GM21360 (cell line): ENCODE measurements around the gene CDC123.
"Not testable (repeated sequence)": the region's sequence is repeated elsewhere in the genome, so short reads cannot be mapped to it uniquely, and the experiment has no call there.

Source experiments
- ATAC-seq: cut with Tn5 transposase; IDR thresholded peaks from one replicate; pipeline ENCODE4 v1.9.1; 2021; ENCODE audit warnings: mild to moderate bottlenecking, moderate library complexity; ENCODE audit not compliant: unreplicated experiment

The CDC123 gene

GRCh38 chr10:12234687-12235086 is 38.7 kb downstream of the CDC123 start:
- ATAC-seq: not testable (repeated sequence)

DNA sequence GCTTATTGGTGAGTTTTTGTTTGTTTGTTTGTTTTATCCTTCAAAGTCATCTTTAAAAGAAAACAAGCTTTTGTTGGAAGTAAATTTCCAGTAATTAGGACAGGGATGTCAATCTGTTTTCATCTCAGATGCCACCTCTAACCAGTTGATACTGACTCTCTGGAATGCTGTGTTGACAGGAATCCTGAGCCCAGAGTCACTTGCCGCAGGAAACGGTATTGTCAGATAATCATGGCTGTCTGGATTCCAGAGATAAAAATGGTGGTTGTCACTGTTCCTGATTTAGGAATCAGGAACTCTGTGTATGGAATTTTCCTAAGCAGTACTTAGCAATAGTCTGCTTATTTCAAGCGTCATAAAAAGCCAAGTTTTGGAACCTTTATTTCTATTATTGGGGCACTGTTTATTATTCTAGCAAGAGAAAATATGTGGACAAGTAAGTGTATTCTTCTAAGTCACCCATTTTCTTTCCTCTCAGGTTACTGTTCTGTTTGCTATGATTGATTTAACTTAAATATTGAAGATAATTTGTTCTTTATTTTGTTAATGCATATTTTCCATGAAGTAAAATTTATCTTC is 39.2 kb downstream of the CDC123 start:
- ATAC-seq: no peak

GRCh38 chr10:12235796-12236195 is 39.8 kb downstream of the CDC123 start:
- no peak for ATAC-seq

- ATAC-seq: no peak
Observed at GRCh38 chr10:12237265-12238220, 41.6 kb downstream of the CDC123 start.

GRCh38 chr10:12238821-12239220 is 42.8 kb downstream of the CDC123 start:
- no peak for ATAC-seq

GRCh38 chr10:12241810-12242529 is 46.0 kb downstream of the CDC123 start:
- ATAC-seq: no peak

- peak; percentile 51 for ATAC-seq
Observed at GRCh38 chr10:12243864-12244620, 48.1 kb downstream of the CDC123 start.

- ATAC-seq: no peak
Observed at GRCh38 chr10:12250181-12250580, 54.2 kb downstream of the CDC123 start.

GRCh38 chr10:12250702-12251101 is 54.7 kb downstream of the CDC123 start:
- ATAC-seq: not testable (repeated sequence)

DNA sequence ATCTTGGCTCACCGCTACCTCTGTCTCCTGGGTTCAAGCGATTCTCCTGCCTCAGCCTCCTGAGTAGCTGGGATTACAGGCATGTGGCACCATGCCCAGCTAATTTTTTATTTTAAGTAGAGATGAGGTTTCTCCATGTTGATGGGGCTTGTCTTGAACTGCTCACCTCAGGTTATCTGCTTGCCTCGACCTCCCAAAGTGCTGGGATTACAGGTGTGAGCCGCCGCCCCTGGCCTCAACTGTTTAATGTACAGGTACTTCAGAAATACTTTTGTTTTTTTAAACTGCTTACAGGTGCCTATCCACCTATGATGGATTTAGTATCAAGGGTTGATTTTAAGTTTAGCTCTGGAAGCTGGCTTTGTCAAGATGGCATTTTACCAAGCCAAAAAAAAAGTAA is 55.6 kb downstream of the CDC123 start:
- no peak for ATAC-seq

DNA sequence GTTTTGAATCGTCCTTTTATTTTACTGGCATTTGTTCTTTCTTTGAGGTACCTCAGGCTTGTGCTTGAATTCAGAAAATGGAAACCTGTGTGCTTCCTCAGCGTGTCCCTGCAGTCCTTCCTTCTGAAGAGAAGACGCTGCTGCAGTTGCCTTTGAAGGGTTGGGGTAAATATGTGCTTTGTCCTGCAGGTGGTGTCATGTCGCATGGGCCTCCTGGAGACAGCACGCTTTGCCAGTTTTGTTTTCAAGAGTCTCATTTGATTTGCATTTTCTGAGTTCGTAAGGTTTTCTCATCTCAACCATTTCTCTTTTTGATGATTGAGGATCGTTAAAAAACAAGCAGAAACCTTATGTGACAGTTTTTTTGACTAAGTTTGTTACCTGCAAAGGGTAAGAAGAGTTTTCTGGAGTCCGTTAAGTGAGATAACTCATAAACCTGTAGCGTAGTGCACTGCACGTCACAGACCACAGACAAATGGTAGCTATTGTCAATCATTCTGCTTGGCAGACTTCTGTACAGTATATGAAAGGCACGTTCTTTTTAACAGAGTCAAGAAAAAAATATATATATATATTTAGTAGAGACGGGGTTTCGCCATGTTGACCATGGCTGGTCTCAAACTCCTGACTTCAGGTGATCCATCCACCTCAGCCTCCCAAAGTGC is 57.0 kb downstream of the CDC123 start:
- no peak for ATAC-seq

DNA sequence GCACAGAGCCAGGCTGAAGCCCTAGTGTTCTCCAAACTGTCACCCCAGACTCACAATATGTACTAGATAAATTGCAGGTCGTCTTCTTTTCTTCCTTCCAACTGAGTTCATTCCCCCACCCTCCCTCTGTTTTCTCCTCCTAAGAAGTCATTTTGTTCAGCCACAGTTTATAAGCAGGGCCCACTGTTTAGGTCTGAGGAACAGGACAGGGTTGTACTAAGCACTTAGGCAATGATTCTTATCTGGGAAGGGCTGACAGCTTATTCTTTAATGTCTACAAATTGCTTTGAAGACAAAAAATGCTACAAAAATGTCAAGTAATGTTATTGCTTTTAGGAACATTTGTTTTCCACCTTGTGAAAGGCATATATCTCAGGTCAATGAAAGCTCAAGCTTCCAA is 59.1 kb downstream of the CDC123 start:
- ATAC-seq: no peak

GRCh38 chr10:12259988-12260387 is 64.0 kb downstream of the CDC123 start:
- no peak for ATAC-seq

- ATAC-seq: no peak
Observed at GRCh38 chr10:12262278-12262981, 66.4 kb downstream of the CDC123 start.

- peak; percentile 88 for ATAC-seq
Observed at GRCh38 chr10:12264204-12264940, 68.4 kb downstream of the CDC123 start.

DNA sequence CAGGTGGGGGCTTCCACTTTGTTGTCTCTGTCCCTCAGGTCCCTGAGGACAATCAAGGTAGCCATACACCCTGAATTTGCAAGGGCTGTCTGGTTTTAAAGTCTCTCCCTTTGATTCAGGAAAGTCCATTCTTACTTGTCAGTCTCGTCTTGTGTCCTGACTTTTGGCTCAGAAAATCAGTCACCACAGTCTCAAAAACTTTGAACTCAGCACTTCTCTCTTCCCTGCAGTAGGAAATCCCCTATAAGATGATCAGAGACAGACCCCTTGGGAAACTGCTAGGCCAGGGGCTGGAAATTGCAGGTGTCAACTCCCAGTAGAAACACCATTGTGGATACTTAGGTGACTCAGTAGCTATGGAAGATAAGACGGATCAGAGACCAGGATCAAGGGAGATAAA is 73.1 kb downstream of the CDC123 start:
- ATAC-seq: no peak

DNA sequence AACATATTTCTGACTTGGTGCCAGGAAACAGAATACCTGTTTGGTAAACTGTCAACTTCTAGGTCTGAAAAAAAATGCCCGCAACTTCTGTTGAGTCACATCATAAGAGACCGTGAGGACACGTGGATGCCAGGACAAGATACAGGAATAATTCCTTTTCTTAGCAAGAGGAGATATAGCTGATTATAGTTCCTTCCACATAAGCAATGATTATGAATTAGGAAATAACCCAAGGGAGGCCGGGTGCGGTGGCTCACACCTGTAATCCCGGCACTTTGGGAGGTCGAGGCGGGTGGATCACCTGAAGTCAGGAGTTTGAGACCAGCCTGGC is 75.2 kb downstream of the CDC123 start:
- no peak for ATAC-seq

DNA sequence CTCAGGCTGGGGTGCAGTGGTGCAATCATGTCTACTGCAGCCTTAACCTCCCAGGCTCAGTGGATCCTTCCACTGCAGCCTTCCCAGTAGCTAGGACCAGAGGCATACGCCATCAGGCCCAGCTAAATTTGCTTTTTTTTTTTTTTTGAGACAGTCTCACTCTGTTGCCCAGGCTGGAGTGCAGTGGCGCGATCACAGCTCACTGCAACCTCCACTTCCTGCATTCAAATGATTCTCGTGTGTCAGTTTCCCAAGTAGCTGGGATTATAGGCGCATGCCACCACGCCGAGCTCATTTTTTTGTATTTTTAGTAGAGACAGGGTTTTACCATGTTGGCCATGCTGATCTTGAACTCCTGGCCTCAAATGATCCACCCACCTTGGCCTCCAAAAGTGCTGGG is 81.9 kb downstream of the CDC123 start:
- not testable (repeated sequence) for ATAC-seq

GRCh38 chr10:12279281-12279680 is 83.3 kb downstream of the CDC123 start:
- ATAC-seq: no peak
